Muscle of arm (tissue), 12 donors: ENCODE measurements around the gene RPL10. TPM values are rescaled to one million over a fixed set of nuclear protein-coding genes. Genes with fewer than 3 reads are reported as not detected.
A peak's percentile ranks its signal among the peaks of the same experiment; 100 is the strongest.

Experiments used
- DNase-seq: peaks from one replicate; pipeline ENCODE4 v3.0.0-alpha.2; 2013
- polyA plus RNA-seq, 12 donors: library from polyadenylated mRNA; unstranded; fragments of 120-200 nt; gene quantifications; one replicate each; pipeline ENCODE4 v1.2.1, GENCODE V29; 2013; ENCODE audit not compliant: insufficient read length in 12 of 12

The RPL10 gene
- polyA plus RNA-seq, 12 donors: 1,129 to 5,997 (median 5,399) TPM

DNA sequence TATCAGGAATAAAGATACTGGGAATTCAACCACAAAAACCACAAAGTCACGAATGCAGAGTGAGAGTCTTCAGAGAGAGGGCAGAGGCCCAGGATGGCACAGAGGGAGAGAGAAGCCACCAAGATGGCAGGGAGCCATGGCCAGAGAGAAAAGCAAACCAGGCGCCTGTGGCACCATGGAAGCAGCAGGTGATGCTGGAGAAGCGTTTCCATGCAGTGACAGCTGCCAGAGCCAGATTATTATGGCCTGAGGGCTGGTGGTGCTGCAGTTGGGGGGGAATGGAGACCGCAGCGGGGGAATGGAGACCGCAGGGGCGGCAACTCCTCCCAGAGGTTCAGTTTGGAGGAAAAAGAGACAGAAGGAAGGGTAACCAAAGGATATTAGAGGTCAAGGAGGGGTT, 19.0 kb downstream of the RPL10 start:
- no peak for DNase-seq

DNA sequence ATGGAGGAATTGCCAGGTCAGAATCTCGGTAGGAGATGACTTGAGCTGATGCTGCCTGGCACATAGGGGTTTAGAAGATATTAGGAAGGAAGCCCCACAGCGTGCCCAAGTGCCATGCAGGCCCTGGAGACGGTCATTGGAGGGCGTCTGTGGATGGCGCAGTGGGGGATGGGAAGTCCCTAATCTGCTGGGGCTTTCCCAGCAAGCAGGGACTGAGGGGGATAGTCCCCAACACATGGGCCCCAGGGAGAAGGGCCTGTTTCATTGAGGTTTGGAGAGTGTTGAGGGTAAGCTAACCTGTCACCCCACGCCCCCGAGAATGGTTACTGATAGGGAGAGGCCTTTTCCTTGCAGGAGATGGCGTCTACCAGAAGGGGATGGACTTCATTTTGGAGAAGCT, 21.0 kb downstream of the RPL10 start:
- no peak for DNase-seq

DNA sequence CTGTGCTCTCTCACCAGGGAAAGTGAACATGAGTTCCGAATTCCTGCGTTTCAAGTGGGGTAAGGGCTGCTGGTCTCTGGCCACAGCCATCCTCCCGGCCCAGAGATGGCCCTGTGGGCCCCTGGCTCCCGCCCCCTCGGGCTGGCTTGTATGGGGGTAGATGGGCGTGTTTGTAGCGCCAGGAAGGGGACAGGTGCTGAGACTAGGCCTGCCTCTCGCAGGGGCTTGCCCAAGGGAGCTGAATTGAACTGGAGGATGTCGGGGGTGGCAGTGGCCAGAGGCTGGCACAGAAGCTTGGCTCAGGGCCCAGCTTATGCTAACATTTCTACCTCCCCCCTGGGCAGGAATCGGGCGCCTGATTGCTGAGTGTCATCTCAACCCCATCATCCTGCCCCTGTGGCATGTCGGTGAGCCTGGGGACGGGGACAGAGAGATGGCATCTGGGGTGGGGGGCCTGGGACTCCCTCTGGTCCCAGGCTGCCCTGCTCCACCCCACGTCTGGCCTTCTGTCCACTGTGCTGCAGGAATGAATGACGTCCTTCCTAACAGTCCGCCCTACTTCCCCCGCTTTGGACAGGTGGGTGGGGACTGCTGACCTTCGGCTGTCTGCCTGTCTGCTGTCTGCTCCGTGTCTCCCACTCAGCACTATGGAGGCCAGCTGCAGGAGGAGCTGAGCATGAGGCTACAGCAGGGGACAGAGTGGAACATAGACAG, 21.7 kb downstream of the RPL10 start:
- no peak for DNase-seq

DNA sequence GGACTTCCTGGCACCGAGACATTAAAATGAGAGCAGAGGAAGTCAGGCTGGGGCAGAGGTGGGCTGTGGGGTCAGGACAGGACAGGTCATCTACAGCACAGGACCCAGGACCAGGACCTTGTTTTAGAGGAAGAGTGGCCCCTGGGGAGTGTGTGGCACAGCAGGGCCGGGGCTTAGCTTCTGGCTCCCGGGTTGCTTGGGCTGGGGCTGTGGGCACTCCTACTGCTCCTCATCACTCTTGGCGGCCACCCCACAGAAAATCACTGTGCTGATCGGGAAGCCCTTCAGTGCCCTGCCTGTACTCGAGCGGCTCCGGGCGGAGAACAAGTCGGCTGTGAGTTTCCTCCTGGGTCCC, 22.2 kb downstream of the RPL10 start:
- DNase-seq: no peak

DNA sequence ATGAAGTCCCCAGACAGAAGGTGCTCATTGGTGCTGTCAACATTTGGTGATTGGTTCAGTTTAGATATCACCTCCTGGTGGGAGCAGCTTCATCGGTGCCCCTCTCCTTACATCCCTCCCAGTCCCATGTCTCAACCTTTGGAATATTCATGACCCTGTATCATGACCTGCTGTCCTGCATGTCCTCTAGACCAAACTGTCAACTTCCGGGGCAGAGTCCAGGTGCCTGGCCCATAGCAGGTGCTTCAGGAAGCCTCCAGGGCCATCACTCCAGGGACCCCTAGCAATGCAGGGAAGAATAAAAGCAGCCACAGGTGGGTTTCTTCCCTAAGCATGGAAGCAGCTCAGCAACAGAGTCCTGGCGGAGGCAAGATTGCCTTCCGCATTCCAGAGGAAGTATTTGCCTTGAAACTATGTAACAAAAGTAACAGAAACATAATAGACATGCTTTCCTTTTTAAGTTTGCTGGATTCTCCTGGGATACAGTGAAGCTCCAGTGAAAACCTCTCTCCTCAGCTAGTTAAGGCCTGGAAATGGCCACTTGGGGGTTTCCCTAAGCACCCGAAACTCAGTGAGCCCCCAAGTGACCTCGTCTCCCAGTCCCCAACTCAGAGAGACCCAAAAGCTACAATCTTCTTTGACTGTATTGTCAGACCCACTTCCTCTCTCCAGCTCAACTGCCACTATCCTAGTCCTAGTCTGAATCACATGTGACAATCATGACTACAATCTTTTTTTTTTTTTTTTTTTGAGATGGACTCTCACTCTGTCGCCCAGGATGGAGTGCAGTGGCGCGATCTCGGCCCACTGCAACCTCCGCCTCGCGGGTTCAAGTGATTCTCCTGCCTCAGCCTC, 29.0 kb downstream of the RPL10 start:
- no peak for DNase-seq

DNA sequence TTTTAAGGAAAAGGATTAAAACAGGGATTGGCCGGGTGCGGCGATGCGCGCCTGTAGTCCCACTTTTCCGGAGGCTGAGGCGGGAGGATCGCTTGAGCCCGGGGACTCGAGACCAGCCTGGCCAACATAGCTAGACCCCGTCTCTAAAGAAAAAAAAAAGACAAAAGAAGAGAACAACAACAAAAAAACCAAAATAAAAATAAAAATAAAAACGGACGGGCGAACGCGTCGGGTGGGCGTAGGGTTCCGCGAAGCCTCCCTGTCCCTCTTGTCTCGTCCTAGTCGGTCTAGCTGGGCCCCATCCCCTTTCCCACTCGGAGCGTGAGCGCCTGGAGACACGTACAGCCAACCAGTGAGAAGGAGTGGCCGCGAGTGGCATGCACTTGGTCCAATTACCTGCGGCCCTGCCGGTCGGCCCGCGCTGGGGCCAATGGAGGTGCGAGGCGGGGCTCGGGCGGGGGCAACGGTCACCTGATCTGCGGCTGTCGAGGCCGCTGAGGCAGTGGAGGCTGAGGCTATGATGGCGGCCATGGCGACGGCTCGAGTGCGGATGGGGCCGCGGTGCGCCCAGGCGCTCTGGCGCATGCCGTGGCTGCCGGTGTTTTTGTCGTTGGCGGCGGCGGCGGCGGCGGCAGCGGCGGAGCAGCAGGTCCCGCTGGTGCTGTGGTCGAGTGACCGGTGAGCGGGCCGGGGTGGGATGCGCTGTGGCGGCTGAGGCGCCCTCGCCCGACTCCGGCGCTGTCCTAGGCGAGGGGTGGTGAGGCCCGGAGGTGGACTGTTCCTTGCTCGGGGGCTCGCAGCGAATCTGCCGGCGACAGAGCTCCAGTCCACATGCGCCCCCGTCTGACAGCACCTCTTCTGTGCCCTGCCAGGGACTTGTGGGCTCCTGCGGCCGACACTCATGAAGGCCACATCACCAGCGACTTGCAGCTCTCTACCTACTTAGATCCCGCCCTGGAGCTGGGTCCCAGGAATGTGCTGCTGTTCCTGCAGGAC, 30.3 kb downstream of the RPL10 start, which contains the start of gene ATP6AP1:
Gene ATP6AP1 (plus strand): TSS at position 502 of the 996 bp plus-strand sequence. CDS start 16 bp downstream, at position 518.
- peak; percentile 89 for DNase-seq

DNA sequence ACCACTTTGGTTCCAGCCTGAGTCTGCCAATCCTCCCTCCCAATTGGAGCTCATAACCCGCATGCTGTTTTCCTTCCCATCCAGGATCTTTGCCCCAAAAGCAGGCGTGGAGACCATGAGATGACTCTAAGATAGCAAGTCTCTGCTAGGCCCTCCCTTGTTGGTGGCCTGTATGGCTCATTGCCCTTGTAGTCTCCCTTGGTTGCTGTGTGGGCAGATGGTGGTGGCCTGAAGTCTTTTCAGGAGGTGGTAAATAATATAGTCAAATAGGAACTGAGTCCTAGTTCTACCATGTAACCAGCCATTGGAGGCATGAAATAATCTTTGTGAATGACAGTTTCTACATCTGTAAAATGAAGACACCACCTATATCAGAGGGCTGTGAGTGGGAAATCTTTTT, 31.5 kb downstream of the RPL10 start:
- no peak for DNase-seq

DNA sequence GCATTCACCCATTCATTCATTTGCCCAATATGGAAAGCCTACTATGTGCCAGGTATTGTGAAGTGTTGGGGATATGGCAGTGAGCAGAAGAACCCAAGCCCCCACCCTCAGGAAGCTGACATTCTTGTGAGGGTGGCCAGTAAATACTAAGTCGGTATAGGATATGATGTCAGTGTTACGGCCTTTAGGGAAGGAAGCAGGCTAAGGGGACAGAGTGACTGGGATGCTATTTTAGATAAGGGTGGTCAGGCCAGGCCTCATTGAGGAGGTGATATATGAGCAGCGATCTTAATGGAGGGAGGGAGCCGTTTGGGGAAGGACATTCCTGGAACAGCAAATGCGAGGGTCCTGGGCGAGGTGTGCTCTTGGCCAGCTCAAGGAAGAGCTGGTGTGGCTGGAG, 32.3 kb downstream of the RPL10 start:
- DNase-seq: no peak

DNA sequence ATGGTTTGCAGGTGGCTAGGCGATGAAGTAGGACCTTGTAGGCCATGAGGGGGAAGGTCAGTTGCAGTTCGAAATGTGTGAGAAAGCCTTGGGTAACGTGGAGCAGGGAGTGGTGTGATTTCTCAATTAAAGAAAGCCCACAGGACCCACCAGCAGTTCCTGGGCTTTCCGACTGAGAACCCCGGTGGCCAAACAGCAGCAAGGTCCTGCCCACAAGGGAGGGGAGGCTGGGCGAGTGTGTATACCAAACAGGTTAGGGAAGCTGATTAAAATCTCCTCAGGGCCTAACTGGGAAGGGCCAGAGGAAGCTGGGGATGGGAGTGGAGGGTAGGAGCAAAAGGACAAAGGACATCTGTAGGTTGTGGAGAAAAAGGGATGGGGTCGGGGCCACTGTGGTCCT, 32.7 kb downstream of the RPL10 start:
- no peak for DNase-seq

DNA sequence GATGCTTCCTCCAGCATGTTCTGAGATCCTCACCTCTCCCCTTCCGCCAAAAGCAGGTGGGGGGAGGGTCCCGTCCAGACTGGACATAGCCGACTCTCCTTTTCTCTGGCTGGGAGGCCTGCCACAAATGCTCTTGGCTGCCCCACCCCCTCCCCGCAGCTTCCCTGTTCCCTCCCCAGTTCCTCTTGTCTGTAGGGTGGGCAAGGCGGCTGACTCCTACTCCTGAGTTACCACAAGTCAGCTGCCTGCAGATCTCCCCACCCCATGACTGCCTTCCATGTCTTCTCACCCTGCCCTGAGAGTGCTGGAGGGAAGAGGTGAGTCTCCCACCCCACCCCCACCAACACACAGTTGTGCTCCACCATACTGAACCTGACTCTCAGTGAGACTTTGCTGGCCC, 33.2 kb downstream of the RPL10 start:
- DNase-seq: no peak

DNA sequence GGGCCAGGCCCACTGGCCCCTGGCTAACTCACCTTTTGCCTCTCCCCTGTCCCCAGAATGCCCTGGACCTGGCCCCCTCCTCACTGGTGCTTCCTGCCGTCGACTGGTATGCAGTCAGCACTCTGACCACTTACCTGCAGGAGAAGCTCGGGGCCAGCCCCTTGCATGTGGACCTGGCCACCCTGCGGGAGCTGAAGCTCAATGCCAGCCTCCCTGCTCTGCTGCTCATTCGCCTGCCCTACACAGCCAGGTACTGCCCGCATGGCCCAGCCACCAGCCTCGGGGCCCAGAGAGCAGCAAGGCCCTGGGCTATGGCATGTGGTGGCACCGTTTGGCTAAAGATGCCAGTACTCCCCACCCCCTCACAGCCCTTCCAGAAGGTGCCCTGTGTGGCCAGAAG, 34.0 kb downstream of the RPL10 start:
- DNase-seq: no peak

DNA sequence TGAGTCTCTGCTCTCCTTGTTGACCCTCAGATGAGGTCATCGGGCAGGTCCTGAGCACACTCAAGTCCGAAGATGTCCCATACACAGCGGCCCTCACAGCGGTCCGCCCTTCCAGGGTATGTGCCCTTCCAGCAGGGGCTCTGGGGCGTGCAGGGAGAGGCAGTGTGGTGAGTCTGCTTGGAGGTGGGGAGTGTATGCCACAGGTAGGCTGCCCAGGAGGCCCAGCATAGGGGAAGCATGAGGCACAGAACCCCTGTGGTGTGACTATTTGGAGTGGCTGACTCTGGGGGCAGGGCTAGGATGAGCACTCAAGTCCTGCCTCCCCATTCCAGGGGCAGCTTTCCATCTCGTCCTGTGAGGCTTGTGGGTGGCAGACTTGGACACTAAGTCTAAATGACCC, 35.4 kb downstream of the RPL10 start:
- DNase-seq: no peak

DNA sequence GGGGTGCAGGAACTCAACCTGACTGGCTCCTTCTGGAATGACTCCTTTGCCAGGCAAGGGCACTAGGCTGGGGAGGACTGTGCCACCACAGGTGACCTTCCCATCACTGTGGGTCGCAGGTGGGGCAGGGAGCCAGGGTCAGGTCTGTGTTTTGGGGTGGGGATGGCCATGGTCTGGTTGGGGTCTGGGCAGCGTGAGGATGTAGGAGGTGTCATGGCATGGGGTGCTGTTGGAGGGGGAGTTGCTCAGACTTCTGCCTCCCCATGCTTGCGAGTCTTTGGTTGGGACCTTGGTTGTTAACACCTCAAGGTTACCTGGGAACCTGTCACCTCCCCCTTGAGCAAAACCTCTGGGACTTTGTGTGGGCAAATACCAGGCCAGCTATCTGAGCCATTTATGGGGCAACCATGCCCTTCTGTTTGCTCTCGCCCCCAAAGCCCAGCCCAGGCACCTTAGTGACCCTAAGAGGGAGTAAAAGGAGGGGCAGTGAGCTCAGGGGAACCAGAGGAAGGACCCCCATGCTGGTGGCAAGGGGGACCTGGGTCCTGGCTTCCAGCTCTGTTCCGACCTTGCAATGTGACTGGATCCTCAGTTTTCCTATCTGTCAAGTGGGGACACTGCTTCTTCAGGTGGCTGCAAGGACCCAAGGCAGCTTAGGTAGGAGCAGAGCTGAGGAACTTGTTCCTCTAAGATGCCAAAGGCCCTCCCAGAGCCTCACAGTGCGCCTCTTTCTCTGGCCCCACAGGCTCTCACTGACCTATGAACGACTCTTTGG, 36.4 kb downstream of the RPL10 start:
- DNase-seq: no peak

DNA sequence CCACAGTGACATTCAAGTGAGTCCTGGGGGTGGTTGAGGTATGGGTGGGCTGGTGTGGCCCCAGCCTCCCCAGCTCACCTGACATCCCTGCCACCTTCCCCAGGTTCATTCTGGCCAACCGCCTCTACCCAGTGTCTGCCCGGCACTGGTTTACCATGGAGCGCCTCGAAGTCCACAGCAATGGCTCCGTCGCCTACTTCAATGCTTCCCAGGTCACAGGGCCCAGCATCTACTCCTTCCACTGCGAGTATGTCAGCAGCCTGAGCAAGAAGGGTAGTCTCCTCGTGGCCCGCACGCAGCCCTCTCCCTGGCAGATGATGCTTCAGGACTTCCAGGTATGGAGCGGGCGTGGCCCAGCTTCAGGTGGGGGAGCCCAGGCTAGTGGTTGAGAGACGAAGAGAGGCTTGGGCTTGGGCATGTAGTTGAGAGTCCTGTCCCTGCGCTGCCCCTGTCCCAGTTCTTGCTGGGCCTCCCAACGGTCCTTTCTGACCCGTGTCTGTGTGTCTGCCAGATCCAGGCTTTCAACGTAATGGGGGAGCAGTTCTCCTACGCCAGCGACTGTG, 37.1 kb downstream of the RPL10 start:
- DNase-seq: no peak

DNA sequence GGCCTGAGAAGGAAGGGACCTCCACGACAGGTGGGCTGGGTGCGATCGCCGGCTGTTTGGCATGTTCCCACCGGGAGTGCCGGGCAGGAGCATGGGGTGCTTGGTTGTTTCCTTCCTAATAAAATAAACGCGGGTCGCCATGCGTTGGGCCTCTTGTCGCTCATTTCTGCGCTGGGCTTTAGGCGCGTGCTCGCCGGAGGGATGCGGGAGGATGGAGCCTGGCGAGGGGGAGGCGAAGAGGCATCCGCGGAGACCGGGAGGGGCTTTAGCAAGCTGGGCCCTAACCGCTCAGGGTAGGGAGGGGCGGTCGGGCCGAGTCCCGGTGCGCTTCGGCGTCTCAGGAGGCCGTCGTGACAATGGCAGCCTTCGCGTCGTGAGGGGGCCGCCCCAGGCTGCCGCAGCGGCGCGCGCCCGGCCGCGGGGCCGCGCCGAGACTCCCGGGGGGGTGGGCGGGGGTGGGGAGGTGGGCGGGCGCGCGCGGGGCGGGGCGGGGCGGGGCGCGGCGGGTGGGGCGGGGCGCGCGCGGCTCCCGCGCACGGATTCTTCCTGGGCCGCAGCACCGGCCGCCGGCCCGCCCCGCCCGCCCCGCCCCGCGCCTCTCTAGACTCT, 38.3 kb downstream of the RPL10 start:
- DNase-seq: no peak

DNA sequence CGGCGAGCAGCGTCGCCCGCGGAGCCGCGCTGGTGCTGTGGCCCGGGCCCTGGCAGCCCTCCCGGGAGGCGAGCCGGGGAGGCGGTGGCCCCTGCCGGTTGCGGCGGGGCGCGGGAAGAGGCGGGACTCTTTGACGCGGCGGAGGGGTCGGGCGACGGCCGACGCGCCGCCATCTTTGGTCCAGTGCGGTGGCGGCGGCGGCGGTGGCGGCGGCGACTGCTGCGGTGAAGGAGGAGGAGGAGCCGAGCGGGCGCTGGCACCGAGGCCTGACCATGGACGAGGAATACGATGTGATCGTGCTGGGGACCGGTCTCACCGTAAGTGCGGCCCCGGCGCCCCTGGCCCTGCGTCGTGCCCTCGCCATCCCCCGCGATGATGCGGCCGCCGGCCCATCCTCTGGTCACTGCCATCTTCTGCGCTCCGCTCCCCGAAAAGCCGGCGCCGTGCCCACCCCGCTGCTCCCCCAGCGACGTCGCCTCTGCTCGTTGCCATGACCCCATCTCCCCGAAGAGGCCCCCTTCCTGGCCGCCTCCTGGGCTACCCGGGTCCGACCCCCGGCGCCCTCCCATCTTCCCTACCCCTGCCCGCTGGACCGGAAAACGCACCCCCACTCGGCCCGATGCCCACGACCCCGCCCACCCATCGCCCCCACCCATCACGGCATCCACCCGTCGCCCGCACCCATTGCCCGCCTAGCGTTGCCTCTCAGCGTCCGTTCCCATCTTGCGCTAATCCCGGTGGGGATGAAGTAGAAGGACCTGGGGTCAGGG, 39.0 kb downstream of the RPL10 start, which contains the start of gene GDI1:
Gene GDI1 (plus strand): TSS at position 172 of the 770 bp plus-strand sequence. CDS start 101 bp downstream, at position 273.
- no peak for DNase-seq

DNA sequence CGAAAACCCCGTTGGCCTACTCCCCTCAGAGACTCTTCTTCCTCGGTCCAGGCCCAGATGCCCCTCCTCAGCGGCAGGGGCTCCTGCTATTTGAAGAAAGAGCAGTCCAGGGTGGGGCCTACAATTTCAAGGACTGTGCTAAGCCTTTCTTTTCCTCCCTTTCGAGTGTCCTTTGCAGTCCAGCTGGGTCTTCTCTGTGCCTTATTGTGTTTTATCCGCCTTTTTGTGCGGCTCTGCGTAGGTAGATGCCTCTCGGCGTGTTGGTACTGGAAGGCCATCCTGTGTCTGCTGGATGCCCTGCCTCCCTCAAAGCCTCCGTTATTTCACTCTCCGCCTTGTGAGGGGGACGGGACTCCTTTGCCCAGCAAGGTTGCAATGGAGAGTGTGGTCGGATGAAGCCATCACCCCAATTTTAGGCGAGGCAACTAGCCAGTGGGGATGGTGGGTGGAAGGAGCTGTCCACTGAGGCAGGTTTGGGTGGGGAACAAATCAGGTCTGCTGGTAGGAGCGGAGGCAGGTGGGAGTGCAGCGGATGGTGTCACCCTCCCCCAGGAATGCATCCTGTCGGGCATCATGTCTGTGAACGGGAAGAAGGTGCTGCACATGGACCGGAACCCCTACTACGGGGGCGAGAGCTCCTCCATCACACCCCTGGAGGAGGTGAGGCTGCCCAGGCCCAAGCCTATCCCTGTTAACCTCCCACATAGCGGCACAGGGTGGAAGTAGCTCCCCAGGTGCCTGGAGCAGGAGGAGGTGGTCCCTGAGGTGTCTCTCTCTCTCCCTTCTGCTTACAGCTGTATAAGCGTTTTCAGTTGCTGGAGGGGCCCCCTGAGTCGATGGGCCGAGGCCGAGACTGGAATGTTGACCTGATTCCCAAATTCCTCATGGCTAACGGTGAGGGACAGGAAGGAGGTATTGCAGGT, 40.1 kb downstream of the RPL10 start:
- no peak for DNase-seq

DNA sequence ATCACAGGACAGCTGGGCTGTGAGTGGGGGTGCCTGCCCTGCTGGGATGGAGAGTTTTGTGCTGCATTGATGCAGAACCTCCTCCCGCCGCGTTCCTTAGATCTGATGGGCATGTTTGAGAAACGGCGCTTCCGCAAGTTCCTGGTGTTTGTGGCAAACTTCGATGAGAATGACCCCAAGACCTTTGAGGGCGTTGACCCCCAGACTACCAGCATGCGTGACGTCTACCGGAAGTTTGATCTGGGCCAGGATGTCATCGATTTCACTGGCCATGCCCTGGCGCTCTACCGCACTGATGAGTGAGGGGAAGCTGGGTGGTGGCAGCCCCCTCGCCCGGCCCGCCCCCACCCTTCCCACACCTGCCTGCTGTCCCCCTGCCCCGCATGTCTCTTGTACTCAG, 41.7 kb downstream of the RPL10 start:
- no peak for DNase-seq
